DOHH2 (cell line): ENCODE data around the gene SLC2A8.

Experiments used
- H3F3A ChIP-seq: fragments of 200-600 bp; sonication (generic), shearing (Covaris generic); 2 replicates; pipeline ENCODE4 v1.6.0; 2016; ENCODE audit warnings: antibody characterized with exemption, mild to moderate bottlenecking; ENCODE audit not compliant: control insufficient read depth, insufficient read depth
- H3K27ac ChIP-seq: fragments of 200-600 bp; sonication (generic); 2 replicates; pipeline ENCODE4 v1.5.1; 2014; ENCODE audit warnings: low read depth, mild to moderate bottlenecking, low read length, moderate library complexity
- H3K27me3 ChIP-seq: fragments of 200-600 bp; sonication (generic); 2 replicates; pipeline ENCODE4 v1.6.1; 2014; ENCODE audit warnings: mild to moderate bottlenecking, low read length, mixed read lengths; ENCODE audit not compliant: control insufficient read depth
- H3K36me3 ChIP-seq: fragments of 200-600 bp; sonication (generic); 2 replicates; pipeline ENCODE4 v1.6.1; 2014; ENCODE audit warnings: mild to moderate bottlenecking, low read length, moderate library complexity, mixed read lengths; ENCODE audit not compliant: control insufficient read depth
- H3K4me1 ChIP-seq: fragments of 200-600 bp; sonication (generic); 2 replicates; pipeline ENCODE4 v1.6.1; 2014; ENCODE audit warnings: mild to moderate bottlenecking, low read length, mixed read lengths; ENCODE audit not compliant: control insufficient read depth
- H3K4me2 ChIP-seq: fragments of 200-600 bp; sonication (generic); 2 replicates; pipeline ENCODE4 v1.6.0; 2014; ENCODE audit warnings: mild to moderate bottlenecking, low read length, moderate library complexity
- H3K4me3 ChIP-seq: fragments of 200-600 bp; sonication (generic); 2 replicates; pipeline ENCODE4 v1.5.1; 2014; ENCODE audit warnings: mild to moderate bottlenecking, low read length, mixed read lengths
- H3K79me2 ChIP-seq: fragments of 200-600 bp; sonication (generic); 2 replicates; pipeline ENCODE4 v1.6.1; 2014; ENCODE audit warnings: mild to moderate bottlenecking, low read length, mixed read lengths; ENCODE audit not compliant: control insufficient read depth
- H3K9me2 ChIP-seq: fragments of 200-600 bp; sonication (generic); replicated peaks from 2 replicates; pipeline ENCODE4 v1.6.1; 2014; ENCODE audit warnings: mild to moderate bottlenecking, low read length, mixed read lengths; ENCODE audit not compliant: control insufficient read depth
- H3K9me3 ChIP-seq: fragments of 200-600 bp; sonication (generic); 2 replicates; pipeline ENCODE4 v1.6.1; 2014; ENCODE audit warnings: antibody characterized with exemption, low read length, mixed read lengths; ENCODE audit not compliant: control insufficient read depth, insufficient read depth
- H4K20me1 ChIP-seq: fragments of 200-600 bp; sonication (generic); 2 replicates; pipeline ENCODE4 v1.6.0; 2014; ENCODE audit warnings: low read depth, mild to moderate bottlenecking, antibody characterized with exemption, low read length, moderate library complexity; ENCODE audit not compliant: control insufficient read depth, insufficient read depth
- CTCF ChIP-seq: fragments of 200-600 bp; sonication (generic); IDR thresholded peaks from one replicate; pipeline ENCODE4 v1.5.1; 2014; ENCODE audit warnings: antibody characterized with exemption, mild to moderate bottlenecking, low read depth, low read length; ENCODE audit not compliant: poor library complexity, severe bottlenecking
- EZH2phosphoT487 ChIP-seq: fragments of 200-600 bp; sonication (generic); IDR thresholded peaks from 2 replicates; pipeline ENCODE4 v1.6.1; 2017; ENCODE audit warnings: borderline replicate concordance, mild to moderate bottlenecking, antibody characterized with exemption, low read length, moderate library complexity, mixed read lengths

SLC2A8 gene

GRCh38 chr9:127390563-127390962 is 6.4 kb upstream of the SLC2A8 start:
- TF ChIP-seq EZH2phosphoT487 (no peak), CTCF (no peak)
- no peak overlapping the region for H3K4me3 ChIP-seq
- H3K4me1 ChIP-seq = no peaks in the 10 kb centered on the region
- no peaks in the 10 kb centered on the region for H3K9me2 ChIP-seq
- 0 out of 2 replicates have a peak, but pooled peaks cover 6% of the 10 kb centered on the region for H3K27me3 ChIP-seq
- H3K4me2 ChIP-seq = no peak overlapping the region
- H3K27ac ChIP-seq = no peak overlapping the region
- H4K20me1 ChIP-seq = no peaks in the 10 kb centered on the region
- no peaks in the 10 kb centered on the region for H3K79me2 ChIP-seq
- H3K9me3 ChIP-seq = no peaks in the 10 kb centered on the region
- H3K36me3 ChIP-seq = no peaks in the 10 kb centered on the region
- H3F3A ChIP-seq = no peaks in the 10 kb centered on the region

GRCh38 chr9:127392166-127392565 is 4.8 kb upstream of the SLC2A8 start:
- Histone ChIP-seq H3K9me2 (no peaks in the 10 kb centered on the region), H4K20me1 (no peaks in the 10 kb centered on the region), H3K4me1 (peaks cover 7% of the 10 kb centered on the region), H3F3A (no peaks in the 10 kb centered on the region), H3K9me3 (no peaks in the 10 kb centered on the region), H3K4me3 (no peak overlapping the region), H3K27ac (no peak overlapping the region), H3K4me2 (no peak overlapping the region), H3K79me2 (no peaks in the 10 kb centered on the region), H3K36me3 (no peaks in the 10 kb centered on the region), H3K27me3 (0 out of 2 replicates have a peak, but pooled peaks cover 6% of the 10 kb centered on the region)
- TF ChIP-seq CTCF (no peak), EZH2phosphoT487 (no peak)

GRCh38 chr9:127392976-127393375 is 4.0 kb upstream of the SLC2A8 start:
- Histone ChIP-seq H3K4me2 (no peak overlapping the region), H3K27ac (no peak overlapping the region), H3K79me2 (peaks cover under 1% of the 10 kb centered on the region), H3F3A (no peaks in the 10 kb centered on the region), H3K9me3 (no peaks in the 10 kb centered on the region), H3K36me3 (no peaks in the 10 kb centered on the region), H3K27me3 (0 out of 2 replicates have a peak, but pooled peaks cover 6% of the 10 kb centered on the region), H3K4me3 (no peak overlapping the region), H3K9me2 (no peaks in the 10 kb centered on the region), H3K4me1 (peaks cover 8% of the 10 kb centered on the region), H4K20me1 (no peaks in the 10 kb centered on the region)
- no peak for TF ChIP-seq EZH2phosphoT487
- TF ChIP-seq CTCF = no peak

- Histone ChIP-seq H3K4me1 (peaks cover 14% of the 10 kb centered on the region), H3K27ac (no peak overlapping the region), H3K9me3 (no peaks in the 10 kb centered on the region), H3F3A (no peaks in the 10 kb centered on the region), H3K36me3 (no peaks in the 10 kb centered on the region), H4K20me1 (no peaks in the 10 kb centered on the region), H3K4me3 (no peak overlapping the region), H3K9me2 (no peaks in the 10 kb centered on the region), H3K27me3 (0 out of 2 replicates have a peak, but pooled peaks cover 4% of the 10 kb centered on the region), H3K4me2 (no peak overlapping the region), H3K79me2 (peaks cover 7% of the 10 kb centered on the region)
- TF ChIP-seq CTCF (no peak), EZH2phosphoT487 (no peak)
These were observed 3.3 kb upstream of the SLC2A8 start for GRCh38 chr9:127393645-127394044.
